SU-DHL-6 (cell line): ENCODE measurements around the gene STRN.

Experiments
- H2AFZ ChIP-seq: fragments of 200-600 bp; sonication (generic); 2 replicates; pipeline ENCODE4 v1.6.1; 2014; ENCODE audit warnings: low read depth, mild to moderate bottlenecking, moderate library complexity, mixed read lengths, antibody characterized with exemption, low read length; ENCODE audit not compliant: severe bottlenecking
- H3F3A ChIP-seq: fragments of 200-600 bp; shearing (Covaris generic); 2 replicates; pipeline ENCODE4 v1.6.0; 2016; ENCODE audit warnings: antibody characterized with exemption, mild to moderate bottlenecking; ENCODE audit not compliant: insufficient read depth
- H3K27ac ChIP-seq: fragments of 200-600 bp; sonication (generic); 2 replicates; pipeline ENCODE4 v1.5.1; 2016; ENCODE audit warnings: low read depth, mild to moderate bottlenecking, low read length, moderate library complexity, mixed read lengths
- H3K27me3 ChIP-seq: fragments of 200-600 bp; sonication (generic), shearing (Covaris generic); 2 replicates; pipeline ENCODE4 v1.6.0; 2014; ENCODE audit warnings: mild to moderate bottlenecking, low read length
- H3K36me3 ChIP-seq: fragments of 200-600 bp; sonication (generic); 2 replicates; pipeline ENCODE4 v1.6.1; 2014; ENCODE audit warnings: mild to moderate bottlenecking, low read length, mixed read lengths
- H3K4me2 ChIP-seq: fragments of 300-600, 200-600 bp; shearing (Covaris generic), sonication (generic); 2 replicates; pipeline ENCODE4 v1.6.0; 2014; ENCODE audit warnings: low read length, low read depth, mild to moderate bottlenecking; ENCODE audit not compliant: poor library complexity, severe bottlenecking
- H3K4me3 ChIP-seq: fragments of 200-600 bp; sonication (generic); 2 replicates; pipeline ENCODE4 v1.5.1; 2014; ENCODE audit warnings: antibody characterized with exemption, low read length, mild to moderate bottlenecking, mixed read lengths; ENCODE audit not compliant: insufficient read depth, poor library complexity, severe bottlenecking
- H3K79me2 ChIP-seq: fragments of 200-600 bp; sonication (generic); 2 replicates; pipeline ENCODE4 v1.6.1; 2014; ENCODE audit warnings: mild to moderate bottlenecking, low read length, moderate library complexity; ENCODE audit not compliant: insufficient read depth
- H3K9ac ChIP-seq: fragments of 200-600 bp; sonication (generic); 2 replicates; pipeline ENCODE4 v1.7.0; 2014; ENCODE audit warnings: mild to moderate bottlenecking, low read length
- H3K9me2 ChIP-seq: fragments of 200-600 bp; sonication (generic); replicated peaks from 2 replicates; pipeline ENCODE4 v1.6.1; 2014; ENCODE audit warnings: low read length; ENCODE audit not compliant: insufficient read depth
- H3K9me3 ChIP-seq: fragments of 200-600 bp; sonication (generic); 2 replicates; pipeline ENCODE4 v1.6.1; 2014; ENCODE audit warnings: low read length, mixed read lengths; ENCODE audit not compliant: insufficient read depth
- H4K20me1 ChIP-seq: fragments of 200-600 bp; sonication (generic); 2 replicates; pipeline ENCODE4 v1.6.1; 2014; ENCODE audit warnings: low read depth, mild to moderate bottlenecking, antibody characterized with exemption, low read length, moderate library complexity, mixed read lengths
- EZH2phosphoT487 ChIP-seq: fragments of 200-600 bp; sonication (generic), shearing (Covaris generic); conservative IDR thresholded peaks from 2 replicates; pipeline ENCODE4 v1.6.1; 2018; ENCODE audit warnings: mild to moderate bottlenecking, antibody characterized with exemption, low read length, moderate library complexity, mixed read lengths
- TF ChIP-seq, protein P1 (sequence below): fragments of 200-600 bp; sonication (generic); IDR thresholded peaks from one replicate; pipeline ENCODE4 v1.5.1; 2017; ENCODE audit warnings: antibody characterized with exemption, mild to moderate bottlenecking, low read length, moderate library complexity; ENCODE audit not compliant: insufficient read depth, poor library complexity, severe bottlenecking

STRN gene

DNA sequence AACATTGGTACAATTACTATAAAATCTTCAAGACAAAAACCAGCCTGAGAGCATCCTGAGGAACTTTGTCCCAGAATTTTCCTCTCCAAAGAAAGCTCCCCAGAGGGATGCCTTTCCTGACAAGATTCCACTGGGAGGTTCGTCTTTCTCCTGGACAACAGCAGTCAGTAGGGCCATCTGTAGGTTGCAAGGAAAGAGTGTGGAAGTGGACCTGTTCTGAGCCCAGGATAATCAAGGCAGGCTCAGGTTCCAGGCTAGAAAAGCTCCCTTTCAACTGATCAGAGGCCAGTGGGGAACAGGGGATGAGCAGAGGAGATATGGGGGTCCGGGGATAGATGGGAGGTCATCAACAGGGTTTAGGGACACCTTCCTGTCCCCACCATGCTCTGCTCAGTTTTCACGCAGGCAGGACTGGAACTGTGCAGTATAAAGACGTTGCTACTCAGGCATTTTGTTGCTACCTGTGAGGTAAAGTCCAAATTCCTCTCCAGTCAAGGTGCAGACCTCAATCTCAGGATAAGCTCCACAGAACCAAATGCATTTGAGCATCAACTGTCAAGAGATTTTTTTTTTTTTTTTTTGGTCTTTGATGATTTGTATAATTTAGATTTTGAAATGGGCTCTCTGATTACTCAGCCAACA, 126.2 kb downstream of the STRN start:
- H3K9me3 ChIP-seq, result no peaks in the 10 kb centered on the region
- H3K9me2 ChIP-seq, result no peaks in the 10 kb centered on the region
- H3K79me2 ChIP-seq, result no peaks in the 10 kb centered on the region
- H3K27me3 ChIP-seq, result no peaks in the 10 kb centered on the region
- H3K9ac ChIP-seq, result no peak overlapping the region
- no peak overlapping the region for H3K27ac ChIP-seq
- TF ChIP-seq, protein P1, sequence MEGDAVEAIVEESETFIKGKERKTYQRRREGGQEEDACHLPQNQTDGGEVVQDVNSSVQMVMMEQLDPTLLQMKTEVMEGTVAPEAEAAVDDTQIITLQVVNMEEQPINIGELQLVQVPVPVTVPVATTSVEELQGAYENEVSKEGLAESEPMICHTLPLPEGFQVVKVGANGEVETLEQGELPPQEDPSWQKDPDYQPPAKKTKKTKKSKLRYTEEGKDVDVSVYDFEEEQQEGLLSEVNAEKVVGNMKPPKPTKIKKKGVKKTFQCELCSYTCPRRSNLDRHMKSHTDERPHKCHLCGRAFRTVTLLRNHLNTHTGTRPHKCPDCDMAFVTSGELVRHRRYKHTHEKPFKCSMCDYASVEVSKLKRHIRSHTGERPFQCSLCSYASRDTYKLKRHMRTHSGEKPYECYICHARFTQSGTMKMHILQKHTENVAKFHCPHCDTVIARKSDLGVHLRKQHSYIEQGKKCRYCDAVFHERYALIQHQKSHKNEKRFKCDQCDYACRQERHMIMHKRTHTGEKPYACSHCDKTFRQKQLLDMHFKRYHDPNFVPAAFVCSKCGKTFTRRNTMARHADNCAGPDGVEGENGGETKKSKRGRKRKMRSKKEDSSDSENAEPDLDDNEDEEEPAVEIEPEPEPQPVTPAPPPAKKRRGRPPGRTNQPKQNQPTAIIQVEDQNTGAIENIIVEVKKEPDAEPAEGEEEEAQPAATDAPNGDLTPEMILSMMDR, result no peak
- TF ChIP-seq EZH2phosphoT487, result no peak
- H3K4me2 ChIP-seq, result no peak overlapping the region
- H2AFZ ChIP-seq, result no peak overlapping the region
- no peaks in the 10 kb centered on the region for H3F3A ChIP-seq
- H3K4me3 ChIP-seq, result no peak overlapping the region
- H4K20me1 ChIP-seq, result no peaks in the 10 kb centered on the region
- H3K36me3 ChIP-seq, result no peaks in the 10 kb centered on the region

DNA sequence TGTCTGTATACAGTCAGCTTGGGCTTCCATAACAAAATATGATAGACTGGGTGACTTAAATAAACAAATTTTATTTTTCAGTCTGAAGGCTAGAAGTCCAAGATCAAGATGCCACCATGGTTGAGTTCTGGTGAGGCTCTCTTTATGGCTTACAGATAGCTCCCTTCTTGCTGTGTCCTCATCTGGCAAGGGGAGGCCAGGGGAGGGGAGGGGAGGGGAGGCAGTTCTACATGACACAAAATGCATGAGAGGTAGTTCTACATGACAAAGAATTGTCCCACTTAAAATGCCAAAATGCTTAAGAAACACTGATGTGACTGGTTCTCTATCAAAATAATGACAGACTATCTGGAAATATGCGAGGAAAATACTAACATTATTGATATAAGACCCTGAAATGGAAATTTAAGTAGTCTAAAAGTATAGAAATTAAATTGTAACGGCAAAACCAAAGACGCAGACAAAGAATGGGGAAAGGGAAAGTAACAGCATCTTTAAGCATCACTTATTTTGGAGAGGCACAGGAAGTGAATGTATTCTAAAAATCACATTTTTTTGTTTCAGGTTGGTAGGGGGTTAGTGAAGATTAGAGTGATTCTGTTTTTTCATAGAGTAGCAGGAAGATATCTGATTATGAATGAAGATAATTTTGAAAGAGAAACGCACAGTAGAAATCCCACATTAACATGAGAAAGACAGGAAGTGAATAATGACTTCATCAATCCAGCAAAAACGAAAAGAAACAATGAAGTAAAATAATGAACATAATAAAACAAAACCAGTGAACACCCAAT, 131.4 kb downstream of the STRN start:
- Histone ChIP-seq H2AFZ (no peak overlapping the region), H3K9me2 (no peaks in the 10 kb centered on the region), H3K9ac (no peak overlapping the region), H3K4me3 (no peak overlapping the region), H3K79me2 (no peaks in the 10 kb centered on the region), H3K36me3 (no peaks in the 10 kb centered on the region), H3K27me3 (no peaks in the 10 kb centered on the region), H3K9me3 (no peaks in the 10 kb centered on the region), H3K27ac (no peak overlapping the region), H3K4me2 (no peak overlapping the region), H4K20me1 (no peaks in the 10 kb centered on the region), H3F3A (no peaks in the 10 kb centered on the region)
- TF ChIP-seq EZH2phosphoT487, result no peak
- TF ChIP-seq, protein P1, result no peak

- no peaks in the 10 kb centered on the region for H3K9me2 ChIP-seq
- no peak overlapping the region for H2AFZ ChIP-seq
- H3K4me3 ChIP-seq, result no peak overlapping the region
- no peaks in the 10 kb centered on the region for H3K27me3 ChIP-seq
- H4K20me1 ChIP-seq, result no peaks in the 10 kb centered on the region
- TF ChIP-seq, protein P1, result no peak
- no peak for TF ChIP-seq EZH2phosphoT487
- H3K4me2 ChIP-seq, result no peak overlapping the region
- no peaks in the 10 kb centered on the region for H3K9me3 ChIP-seq
- no peaks in the 10 kb centered on the region for H3F3A ChIP-seq
- no peak overlapping the region for H3K9ac ChIP-seq
- no peak overlapping the region for H3K27ac ChIP-seq
- no peaks in the 10 kb centered on the region for H3K79me2 ChIP-seq
- H3K36me3 ChIP-seq, result no peaks in the 10 kb centered on the region
These were observed 132.1 kb downstream of the STRN start for GRCh38 chr2:36834203-36834602.
